GM18526 (cell line): Measurements from ENCODE around the gene TPH2.

Experiments used
- POLR2A ChIP-seq: IDR thresholded peaks from 3 replicates; pipeline ENCODE4 v1.6.1; 2011; ENCODE audit not compliant: insufficient read length; ENCODE audit errors: extremely low read depth

Gene TPH2

DNA sequence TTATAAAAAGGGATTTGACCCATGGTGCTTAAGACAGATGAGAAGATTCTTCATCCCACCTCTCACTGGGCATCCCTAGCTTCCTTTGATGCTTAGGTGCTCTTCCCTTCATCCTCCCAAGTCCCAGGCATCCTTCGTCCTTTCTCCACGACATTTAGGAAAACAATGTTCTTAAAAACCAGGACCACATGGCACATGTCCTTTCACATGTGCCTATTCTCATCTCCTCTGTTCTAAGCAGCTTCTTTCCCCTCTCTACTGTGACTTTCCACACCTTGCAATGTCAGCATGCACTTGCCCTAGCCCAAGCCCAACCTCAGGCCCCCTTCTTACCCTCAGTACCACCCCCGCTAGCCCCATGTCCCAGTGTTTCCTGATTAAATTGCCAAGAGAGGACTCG, 12.2 kb downstream of the TPH2 start:
- no peak for TF ChIP-seq POLR2A

DNA sequence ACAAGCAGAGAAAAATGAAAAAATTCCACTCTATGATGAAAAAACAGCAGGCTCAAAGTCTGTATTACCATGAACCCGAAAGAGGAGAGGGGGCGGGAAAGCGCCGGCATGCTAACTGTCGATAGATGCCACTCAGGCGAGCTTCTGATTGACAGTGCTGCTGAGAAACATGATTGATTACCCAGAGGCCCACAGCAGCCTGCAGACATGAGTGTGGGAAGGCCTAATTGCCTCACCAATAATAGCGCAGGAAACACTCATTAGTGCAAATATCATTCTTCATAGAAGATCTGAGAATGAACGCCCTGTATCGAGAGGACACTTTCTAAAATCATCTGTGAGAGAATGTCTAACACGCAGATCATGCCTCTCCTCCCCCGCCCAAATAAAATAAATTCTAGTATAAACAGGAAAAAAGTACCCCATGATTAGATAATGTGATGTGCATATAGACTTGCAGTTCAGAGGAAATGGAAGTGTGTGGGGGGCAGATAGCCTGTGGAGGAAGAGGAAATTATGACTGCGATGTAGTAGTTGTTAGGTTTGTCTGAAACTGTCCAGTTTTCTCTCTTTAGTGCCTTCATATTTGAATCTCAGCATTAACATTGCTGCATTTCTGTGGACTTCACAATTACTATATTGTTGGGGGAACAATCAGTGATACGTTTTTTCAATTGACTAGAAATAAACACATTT, 15.6 kb downstream of the TPH2 start:
- TF ChIP-seq POLR2A: no peak

DNA sequence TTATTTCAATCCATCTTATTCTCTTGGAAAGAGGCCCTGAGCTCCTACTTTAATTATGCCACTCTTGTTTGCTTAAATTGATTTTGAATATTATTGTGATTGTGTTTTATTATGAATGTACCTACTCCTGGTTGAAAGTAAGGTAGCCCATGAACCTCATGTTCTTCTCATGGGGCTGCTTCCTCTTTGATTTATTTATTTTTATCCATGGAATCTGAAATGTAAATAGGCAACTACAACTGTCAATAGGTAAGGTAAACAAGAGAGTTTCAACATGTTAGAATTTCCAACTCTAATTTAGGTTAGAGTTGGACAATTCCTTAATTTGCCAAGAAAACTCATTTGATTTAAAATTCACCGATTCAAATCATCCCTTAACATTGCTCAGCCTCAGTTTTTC, 16.2 kb downstream of the TPH2 start:
- TF ChIP-seq POLR2A: no peak

DNA sequence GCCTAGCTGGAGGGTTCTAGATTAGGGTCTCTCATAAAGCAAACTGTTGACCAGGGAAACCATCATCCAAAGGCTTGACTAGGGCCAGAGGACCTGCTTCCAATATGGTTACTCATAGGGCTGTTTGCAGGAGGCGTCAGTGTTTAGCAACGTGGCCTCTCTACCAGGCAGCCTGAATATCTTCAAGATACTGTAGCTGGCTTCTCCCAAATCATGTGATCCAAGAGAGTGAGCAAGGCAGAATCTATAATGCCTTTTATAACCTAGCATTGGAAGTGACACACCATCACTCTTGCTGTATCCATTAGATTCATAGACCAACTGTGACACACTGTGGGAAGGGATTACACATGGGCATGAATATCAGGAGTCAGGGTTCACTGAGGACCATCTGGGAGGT, 17.3 kb downstream of the TPH2 start:
- no peak for TF ChIP-seq POLR2A

DNA sequence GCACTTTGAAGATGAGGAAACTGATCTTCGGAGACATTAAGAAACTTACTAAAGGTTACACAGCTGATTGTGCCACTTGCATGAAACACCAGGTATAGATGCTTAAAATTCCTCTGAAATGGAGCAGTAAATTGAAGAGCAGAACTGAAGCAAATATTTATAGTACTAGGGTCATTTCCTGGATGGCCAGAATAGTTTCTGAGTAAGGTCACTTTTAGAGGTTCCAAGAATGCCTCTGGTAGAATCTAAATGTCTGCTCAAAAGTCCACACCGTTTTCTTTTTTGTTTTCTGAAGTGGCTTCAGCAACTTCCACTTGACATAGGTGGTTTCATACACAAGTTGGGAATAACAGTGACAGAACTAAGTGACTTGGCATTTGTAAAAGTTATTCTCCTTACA, 19.4 kb downstream of the TPH2 start:
- no peak for TF ChIP-seq POLR2A

DNA sequence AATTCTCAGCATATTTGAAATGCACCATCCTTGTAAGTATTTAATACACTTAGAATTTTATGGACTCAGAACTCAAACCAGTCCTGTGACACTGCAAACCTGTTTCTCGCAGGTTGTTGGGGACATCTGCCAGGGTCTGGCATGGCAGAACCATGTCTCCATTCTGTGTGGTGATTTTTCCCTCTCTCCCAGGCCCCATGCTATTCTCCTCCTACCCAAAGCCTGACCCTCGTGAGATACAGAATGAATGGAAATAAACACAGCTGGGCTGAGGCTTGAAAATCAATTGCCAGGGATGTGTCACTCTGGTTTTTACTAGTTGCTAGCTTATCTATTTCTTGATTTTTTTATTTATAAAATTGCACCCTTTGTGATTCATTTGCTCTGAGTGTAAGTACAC, 19.8 kb downstream of the TPH2 start:
- TF ChIP-seq POLR2A: no peak

DNA sequence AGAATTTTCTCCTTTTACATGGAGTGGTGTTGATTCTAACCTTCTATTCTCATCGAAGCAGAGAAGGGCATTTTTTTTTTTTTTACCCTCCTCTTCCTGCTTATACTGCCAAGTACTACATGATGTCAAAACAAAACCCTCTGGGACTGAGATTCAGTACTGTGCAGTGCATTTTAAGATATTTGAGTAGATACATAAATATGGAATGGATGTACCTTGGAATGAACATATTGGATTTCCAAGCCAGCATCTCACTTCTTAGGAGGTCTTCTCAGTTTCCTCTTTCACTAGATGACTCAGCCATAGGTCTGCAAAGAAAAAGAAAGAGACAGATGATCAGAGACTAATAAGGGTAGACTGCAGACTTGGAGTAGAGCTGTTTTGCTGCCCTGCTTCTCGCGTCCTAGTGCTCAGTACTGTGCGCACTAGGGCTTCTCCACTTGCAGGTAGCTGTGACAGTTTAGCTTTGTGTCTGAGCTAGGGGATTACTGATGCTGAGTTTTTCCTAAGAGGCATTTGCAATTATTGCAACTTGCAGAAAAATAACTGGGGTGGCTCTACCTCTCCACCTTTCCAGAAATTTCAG, 20.4 kb downstream of the TPH2 start:
- TF ChIP-seq POLR2A: no peak

DNA sequence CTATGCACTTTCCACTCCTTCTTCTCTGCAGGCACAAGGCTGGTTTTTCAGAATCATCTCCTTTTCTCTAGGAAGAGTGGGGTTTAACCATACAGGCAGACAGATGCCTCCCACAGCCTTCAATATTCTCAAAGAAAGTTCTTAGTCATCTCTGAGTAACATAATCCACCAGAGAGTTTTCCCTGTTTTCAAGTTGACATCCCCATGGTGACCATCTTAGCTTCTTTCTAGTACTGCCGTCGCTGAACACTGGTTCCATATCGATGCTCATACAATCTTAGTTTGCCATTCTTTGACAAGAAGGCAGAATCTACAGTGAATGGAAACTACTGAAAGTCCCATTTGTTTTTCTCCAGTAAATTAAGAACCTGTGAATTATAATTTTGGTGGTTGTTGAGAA, 28.6 kb downstream of the TPH2 start:
- no peak for TF ChIP-seq POLR2A

DNA sequence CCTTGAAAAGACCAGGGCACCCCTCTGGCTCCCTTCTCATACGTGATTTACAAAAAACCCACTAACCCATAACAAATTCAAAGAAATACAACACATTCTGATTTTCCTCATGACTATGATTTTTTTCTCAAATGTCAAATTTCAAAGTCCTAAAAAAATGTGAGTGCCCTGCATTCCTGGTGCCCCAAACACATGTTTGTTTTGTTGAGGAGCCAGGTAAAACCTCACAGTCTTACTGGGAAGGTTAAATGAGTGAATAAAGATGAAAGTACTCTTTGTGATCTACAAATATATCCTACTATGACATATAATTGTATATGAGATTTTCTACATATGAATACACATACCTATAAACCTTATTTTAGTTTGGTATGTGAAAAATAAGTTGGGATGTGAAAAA, 30.7 kb downstream of the TPH2 start:
- no peak for TF ChIP-seq POLR2A

DNA sequence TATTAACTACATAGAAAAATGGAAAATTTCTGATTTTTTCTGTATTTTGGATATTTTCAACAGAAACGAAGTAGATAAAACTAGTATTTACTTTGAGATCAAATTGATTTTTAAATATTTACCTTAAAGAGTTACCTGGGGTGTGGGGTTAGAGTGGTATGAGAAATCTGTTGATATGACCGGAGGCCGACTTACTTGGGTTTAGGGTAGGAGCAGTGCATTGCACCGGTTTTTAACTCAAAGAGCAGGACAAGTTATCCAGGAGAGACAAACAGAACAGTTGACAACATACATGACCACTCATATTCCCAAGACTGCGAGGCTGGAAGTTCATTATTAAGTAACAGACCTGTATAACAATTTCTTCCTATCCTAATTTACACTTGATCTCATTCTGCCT, 31.4 kb downstream of the TPH2 start:
- TF ChIP-seq POLR2A: no peak

DNA sequence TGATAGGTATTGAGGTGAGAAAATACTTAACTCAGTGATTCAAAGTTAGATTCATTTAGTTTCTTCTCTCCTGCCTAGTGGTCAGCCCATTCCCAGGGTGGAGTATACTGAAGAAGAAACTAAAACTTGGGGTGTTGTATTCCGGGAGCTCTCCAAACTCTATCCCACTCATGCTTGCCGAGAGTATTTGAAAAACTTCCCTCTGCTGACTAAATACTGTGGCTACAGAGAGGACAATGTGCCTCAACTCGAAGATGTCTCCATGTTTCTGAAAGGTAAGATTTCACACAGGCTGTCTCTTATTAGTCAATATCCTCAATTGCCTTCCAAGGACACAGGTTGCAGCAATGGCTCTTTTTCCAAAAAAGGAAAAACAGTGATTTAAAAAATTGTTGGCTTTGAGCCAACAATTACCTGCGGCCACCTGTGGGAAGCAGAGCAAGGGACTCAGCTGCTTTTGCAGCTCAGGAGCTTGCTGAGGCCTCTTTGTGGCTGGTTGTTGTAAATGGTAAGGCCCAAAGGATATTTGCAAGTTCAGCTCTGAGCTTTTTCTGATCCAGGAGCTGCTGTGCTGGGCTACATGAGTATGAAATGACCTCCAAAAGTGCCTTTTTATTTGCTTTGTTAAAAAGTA, 33.9 kb downstream of the TPH2 start:
- TF ChIP-seq POLR2A: no peak

DNA sequence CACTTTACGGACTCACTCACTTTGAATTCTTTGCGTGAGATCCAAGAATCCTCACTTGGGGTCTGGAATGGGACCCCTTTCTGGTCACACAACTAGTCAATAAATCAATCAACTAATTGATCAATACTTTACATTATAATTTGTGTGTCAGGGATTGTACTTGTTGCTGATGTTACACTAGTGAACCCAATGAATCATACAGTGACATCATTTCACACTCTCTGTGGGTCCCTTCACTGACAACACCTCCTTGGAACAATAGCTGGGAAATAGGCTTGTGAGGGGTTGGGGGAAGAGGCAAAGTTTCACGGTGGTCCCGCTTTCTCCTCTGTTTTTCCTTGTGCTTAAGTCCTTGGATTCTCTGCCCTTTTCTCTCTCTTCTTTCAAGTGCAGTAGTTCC, 35.0 kb downstream of the TPH2 start:
- no peak for TF ChIP-seq POLR2A

DNA sequence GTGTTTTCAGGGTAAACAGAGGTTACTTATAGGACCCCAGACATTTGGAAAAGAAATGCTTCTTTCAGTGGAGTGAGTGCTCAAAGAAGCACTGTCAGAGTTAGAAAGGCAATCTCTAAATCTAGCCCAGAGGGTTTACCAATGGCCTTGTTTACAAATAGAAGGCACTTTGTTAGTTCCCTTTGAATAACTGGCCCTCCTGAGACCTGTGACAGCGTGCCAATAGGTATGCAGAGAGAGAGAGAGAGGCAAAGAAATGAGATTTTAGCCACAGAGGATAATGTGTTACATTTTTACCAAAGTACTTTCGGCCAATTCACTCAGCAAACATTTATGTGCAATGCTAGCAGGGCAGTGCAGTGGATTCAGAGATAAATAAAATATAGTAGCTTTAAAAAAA, 41.9 kb downstream of the TPH2 start:
- no peak for TF ChIP-seq POLR2A

DNA sequence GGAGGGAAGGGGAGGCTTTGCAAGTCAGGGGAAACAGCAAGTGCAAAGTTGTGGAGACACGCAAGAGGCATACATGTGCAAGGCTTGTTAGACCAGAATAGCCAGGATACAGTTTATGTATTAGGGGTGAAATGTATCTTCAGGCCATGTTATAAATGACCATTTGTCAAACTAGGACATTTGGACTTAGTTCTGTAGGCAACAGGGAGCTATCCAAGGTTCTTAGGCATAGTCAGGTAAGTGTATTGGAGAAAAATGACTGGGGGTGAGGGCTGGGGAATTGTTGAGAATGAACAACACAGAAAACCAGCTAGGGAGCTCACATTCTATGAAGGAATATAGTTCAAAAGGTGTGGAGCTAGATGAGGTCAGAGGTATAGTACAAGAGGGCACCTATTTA, 42.5 kb downstream of the TPH2 start:
- TF ChIP-seq POLR2A: no peak

DNA sequence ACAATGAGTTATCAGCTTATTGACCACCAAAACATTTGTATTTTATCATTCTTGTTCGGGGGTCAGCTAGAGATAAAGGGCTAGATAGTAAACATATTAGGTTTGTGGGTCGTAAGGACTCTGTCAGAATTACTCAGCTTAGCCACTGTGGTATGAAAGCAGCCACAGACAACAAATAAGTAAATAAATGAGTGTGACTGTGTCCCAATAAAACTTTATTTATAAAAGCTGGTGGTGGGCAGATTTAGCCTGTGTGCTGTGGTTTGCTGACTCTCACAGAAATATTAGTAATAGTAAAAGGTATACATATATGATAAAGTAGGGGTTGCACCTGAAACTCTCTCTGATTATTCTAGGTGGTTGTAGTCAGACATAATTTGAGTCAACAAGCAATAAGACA, 56.1 kb downstream of the TPH2 start:
- TF ChIP-seq POLR2A: no peak

DNA sequence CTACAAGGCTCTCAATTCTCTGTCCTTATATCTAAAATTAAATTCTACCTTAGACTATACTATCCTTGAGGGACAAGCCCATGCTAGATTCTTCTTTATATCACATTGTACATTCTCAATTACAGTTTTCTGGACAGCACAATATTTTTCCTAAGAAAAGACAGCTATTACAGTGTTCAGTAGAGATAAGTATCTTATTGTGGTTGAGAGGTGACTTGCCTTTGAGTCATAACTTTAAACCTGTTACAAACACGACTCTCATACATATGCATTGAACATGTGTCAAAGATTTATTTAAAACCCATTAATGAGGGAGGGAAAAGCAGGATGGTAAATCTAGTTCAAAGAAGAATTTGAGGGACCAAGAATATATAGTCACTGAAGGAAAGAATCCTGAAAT, 61.1 kb downstream of the TPH2 start:
- TF ChIP-seq POLR2A: no peak

DNA sequence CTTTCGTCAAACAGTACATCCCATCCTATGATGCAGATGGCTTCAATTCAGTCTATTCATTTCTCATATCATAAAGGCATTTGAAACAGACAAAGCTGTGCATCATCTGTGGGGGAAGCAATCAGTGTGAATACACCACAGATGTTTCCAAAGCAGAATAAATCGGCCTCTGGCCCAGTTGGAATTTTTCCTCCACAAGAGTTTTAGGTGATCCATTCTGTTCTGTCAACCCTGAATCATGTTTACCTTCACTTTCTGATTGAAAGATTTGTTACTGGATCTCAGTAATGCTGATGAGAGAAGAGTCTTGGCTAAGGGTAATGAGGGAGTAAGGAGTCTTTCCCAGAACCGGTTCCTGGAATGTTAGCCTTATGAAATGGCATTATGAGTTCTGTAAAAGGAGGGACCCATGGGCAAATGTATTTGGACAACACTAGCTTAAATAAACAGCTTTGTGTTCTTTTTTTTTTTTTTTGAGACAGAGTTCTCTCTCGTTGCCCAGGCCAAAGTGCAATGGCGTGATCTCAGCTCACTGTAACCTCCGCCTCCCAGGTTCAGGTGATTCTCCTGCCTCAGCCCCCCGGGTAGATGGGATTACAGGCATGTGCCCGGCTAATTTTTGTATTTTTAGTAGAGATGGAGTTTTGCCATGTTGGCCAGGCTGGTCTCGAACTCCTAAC, 62.5 kb downstream of the TPH2 start:
- no peak for TF ChIP-seq POLR2A

DNA sequence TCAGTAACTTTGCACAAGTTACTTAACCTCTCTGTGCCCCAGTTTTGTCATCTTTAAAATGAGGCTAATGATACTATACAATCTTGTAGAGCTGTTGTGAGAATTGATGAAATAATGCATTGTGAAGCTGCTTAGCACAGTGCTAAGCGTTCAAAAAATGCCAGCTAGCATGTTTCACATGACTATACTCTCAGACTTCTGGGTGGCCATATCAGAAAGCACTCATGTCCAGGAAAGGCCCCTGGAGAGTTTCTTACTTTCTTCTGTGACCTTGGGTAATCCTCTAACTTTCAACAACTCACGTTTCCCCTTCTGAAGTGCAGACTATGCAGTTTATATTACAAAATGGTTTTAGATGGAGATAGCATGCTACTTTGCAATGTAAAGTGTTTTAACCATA, 68.1 kb downstream of the TPH2 start:
- TF ChIP-seq POLR2A: no peak
